Nephron progenitor cell (in vitro differentiated cells): ENCODE results near the gene SRRT.
A peak's percentile ranks its signal among the peaks of the same experiment; 100 is the strongest.

Experiments
- DNase-seq: peaks from one replicate; pipeline ENCODE4 v3.0.0; 2021
- H3K27ac Mint-ChIP-seq: 2 replicates; pipeline ENCODE4 v1.8.0; 2021; ENCODE audit warnings: mild to moderate bottlenecking, moderate library complexity, mixed read lengths
- H3K27me3 Mint-ChIP-seq: 2 replicates; pipeline ENCODE4 v1.8.0; 2021; ENCODE audit warnings: mild to moderate bottlenecking, low read depth, mixed read lengths; ENCODE audit not compliant: poor library complexity
- H3K36me3 Mint-ChIP-seq: 2 replicates; pipeline ENCODE4 v1.8.0; 2021; ENCODE audit warnings: low read depth, mixed read lengths
- H3K4me1 Mint-ChIP-seq: 2 replicates; pipeline ENCODE4 v1.8.0; 2021; ENCODE audit warnings: mixed read lengths
- H3K4me3 Mint-ChIP-seq: 2 replicates; pipeline ENCODE4 v1.8.0; 2021; ENCODE audit warnings: mild to moderate bottlenecking, moderate library complexity, mixed read lengths
- H3K9me3 Mint-ChIP-seq: 2 replicates; pipeline ENCODE4 v1.8.0; 2021; ENCODE audit warnings: mild to moderate bottlenecking, moderate library complexity, mixed read lengths
- TF ChIP-seq, protein P1 (sequence below): fragments of 200-600 bp; sonication (generic); IDR thresholded peaks from 2 replicates; pipeline ENCODE4 v1.5.0; 2021; ENCODE audit warnings: antibody characterized with exemption

SRRT gene

DNA sequence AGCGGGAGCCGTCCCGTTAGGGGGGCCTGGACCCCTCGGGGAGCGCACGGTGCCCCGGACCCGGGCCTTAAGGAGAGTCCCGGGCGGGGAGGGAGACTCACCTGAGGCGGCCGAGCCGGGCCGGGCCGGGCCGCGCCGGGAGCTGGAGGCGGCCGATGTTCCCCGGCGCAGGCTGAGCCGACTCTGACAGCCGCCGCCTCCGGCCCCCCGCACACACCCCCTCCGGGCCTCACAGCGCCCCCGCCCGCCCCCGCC, 20.7 kb downstream of the SRRT start, which contains the start of gene ACHE:
Gene ACHE (minus strand): TSS at position 188 of the 255 bp plus-strand sequence. CDS start 1,656 bp downstream, outside the sequence.
- Mint-ChIP-seq H3K4me3 (peak within 1 kb of the TSS; percentile 82), H3K27me3 (peaks cover 49% of the 10 kb centered on the region)

DNA sequence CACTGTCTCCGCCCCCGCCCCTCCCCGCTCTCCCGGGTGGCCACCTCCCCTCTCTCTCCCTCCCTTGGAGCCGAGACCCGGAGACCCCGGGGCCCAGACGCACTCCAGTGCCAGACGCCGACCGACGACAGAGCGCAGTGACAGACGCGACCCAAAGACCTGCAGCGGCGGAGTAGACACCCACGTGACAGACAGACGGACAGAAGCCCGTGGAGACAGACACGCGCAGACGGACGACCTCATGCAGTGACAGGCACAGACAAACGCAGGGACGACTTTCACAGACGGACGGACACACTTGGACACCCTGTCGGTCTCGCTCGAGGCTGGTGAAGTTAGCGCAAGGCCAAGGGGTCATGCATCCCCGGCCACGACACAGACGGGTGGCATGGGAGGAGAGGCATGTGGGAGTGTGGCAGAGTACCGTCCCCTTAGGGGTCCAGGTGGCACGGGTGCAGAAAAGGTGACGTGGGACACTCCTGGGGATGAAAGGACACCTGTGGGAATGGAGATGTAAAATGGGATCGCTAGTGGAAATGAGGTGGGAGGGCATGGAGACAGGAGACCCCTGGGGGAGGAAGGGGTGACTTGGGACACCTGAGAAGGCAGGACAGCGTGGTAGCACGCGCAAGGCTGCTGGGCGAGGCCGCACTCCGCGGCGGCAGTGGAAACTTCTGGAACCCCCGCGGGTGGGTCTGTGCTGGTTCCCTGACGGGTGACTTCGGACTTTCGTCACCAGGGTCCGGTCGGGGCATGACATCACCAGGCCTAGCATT, 21.2 kb downstream of the SRRT start:
- Mint-ChIP-seq H3K27me3 (peaks cover 51% of the 10 kb centered on the region), H3K9me3 (no peaks in the 10 kb centered on the region), H3K4me3 (peak overlapping the region; percentile 82), H3K36me3 (no peaks in the 10 kb centered on the region), H3K27ac (no peak overlapping the region), H3K4me1 (peaks cover 34% of the 10 kb centered on the region)
- TF ChIP-seq, protein P1, sequence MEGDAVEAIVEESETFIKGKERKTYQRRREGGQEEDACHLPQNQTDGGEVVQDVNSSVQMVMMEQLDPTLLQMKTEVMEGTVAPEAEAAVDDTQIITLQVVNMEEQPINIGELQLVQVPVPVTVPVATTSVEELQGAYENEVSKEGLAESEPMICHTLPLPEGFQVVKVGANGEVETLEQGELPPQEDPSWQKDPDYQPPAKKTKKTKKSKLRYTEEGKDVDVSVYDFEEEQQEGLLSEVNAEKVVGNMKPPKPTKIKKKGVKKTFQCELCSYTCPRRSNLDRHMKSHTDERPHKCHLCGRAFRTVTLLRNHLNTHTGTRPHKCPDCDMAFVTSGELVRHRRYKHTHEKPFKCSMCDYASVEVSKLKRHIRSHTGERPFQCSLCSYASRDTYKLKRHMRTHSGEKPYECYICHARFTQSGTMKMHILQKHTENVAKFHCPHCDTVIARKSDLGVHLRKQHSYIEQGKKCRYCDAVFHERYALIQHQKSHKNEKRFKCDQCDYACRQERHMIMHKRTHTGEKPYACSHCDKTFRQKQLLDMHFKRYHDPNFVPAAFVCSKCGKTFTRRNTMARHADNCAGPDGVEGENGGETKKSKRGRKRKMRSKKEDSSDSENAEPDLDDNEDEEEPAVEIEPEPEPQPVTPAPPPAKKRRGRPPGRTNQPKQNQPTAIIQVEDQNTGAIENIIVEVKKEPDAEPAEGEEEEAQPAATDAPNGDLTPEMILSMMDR, result no peak
- DNase-seq, result peak; percentile 57

More for the DNA sequence above, 20.7 kb downstream of the SRRT start, which contains the start of gene ACHE:
- TF ChIP-seq, protein P1, result no peak
- H3K9me3 Mint-ChIP-seq, result no peaks in the 10 kb centered on the region
- no peaks in the 10 kb centered on the region for H3K36me3 Mint-ChIP-seq
- H3K4me1 Mint-ChIP-seq, result peaks cover 36% of the 10 kb centered on the region
- H3K27ac Mint-ChIP-seq, result no peak within 1 kb of the TSS
- no peak for DNase-seq

DNA sequence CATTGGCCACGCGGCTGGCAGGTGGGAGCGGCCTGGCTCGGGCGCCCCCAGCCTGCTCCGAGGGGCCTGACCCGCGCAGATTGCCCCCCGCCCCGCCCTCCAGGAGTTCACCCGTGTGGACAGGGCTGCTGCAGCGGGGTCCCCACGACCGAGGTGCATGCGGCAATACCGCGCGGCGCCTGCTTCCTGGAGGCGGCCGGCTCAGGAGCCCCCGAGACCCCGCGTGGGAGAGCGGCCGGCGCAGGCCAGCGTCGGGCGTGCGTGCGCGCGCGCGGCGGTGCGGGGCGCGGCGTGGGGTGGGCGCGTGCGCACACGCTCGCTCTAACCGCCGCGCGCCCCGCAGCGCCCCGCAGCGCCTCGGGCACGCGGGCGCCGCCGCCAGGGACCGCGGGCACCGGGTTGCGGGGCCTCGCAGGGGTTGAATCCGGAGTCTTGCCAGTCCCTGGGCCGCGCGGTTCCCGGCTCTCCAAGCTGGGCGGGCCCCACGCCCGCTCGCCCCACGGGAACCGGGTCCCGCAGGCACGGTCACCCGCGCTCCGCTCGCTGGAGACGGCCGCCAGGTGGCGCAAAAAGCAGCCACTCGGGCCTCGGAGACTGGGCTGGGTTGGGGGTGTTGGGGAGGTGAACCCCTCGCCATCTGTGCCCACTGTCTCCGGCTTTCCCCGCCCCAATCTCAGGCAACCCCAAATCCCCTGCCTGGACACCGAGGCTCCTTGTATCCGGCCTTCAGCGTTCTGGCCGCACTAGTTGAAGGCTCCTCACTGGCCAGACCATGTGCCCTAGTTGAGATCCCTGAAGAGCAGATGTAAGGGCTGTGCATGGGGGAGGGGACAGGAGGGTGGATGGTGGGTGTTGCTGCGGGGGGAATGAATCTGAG, 22.1 kb downstream of the SRRT start:
- H3K9me3 Mint-ChIP-seq, result no peaks in the 10 kb centered on the region
- peaks cover 25% of the 10 kb centered on the region for H3K4me1 Mint-ChIP-seq
- DNase-seq, result peak; percentile 79
- no peaks in the 10 kb centered on the region for H3K36me3 Mint-ChIP-seq
- TF ChIP-seq, protein P1, result peak; percentile 62
- H3K27ac Mint-ChIP-seq, result no peak overlapping the region
- H3K27me3 Mint-ChIP-seq, result peaks cover 53% of the 10 kb centered on the region
- H3K4me3 Mint-ChIP-seq, result peak overlapping the region; percentile 71

DNA sequence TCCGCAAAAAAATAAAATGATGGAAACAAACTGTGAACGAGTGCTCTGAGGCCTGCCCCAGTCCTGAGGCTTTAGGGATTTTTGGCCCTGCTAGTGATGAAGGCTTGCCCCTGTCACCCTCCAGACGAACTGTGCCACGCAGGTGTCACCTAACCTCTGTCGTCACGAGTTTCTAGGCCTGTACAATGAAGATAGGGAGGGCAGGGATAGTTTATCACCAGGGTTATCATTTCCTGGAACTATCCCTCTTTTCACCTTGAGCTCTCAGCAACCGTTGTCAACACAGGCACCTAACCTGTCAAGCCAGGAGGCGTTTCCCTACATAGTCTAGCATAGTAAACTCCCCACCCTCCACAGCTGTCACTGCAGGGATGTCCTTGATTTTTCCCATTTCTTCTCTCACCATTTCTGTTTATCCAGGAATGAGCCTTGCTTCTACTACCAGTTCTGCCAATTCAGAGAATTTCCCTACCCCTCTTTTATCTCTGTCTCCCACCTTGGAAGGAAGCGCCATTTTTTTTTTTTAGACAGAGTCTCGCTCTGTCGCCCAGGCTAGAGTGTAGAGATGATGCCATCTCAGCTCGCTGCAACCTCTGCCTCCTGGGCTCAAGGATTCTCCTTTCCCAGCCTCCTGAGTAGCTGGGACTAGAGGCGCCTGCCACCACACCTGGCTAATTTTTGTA, 23.0 kb downstream of the SRRT start:
- no peak overlapping the region for H3K27ac Mint-ChIP-seq
- H3K4me1 Mint-ChIP-seq, result peaks cover 17% of the 10 kb centered on the region
- H3K36me3 Mint-ChIP-seq, result no peaks in the 10 kb centered on the region
- H3K9me3 Mint-ChIP-seq, result no peaks in the 10 kb centered on the region
- TF ChIP-seq, protein P1, result no peak
- peaks cover 57% of the 10 kb centered on the region for H3K27me3 Mint-ChIP-seq
- H3K4me3 Mint-ChIP-seq, result peak overlapping the region; percentile 37
- DNase-seq, result no peak

DNA sequence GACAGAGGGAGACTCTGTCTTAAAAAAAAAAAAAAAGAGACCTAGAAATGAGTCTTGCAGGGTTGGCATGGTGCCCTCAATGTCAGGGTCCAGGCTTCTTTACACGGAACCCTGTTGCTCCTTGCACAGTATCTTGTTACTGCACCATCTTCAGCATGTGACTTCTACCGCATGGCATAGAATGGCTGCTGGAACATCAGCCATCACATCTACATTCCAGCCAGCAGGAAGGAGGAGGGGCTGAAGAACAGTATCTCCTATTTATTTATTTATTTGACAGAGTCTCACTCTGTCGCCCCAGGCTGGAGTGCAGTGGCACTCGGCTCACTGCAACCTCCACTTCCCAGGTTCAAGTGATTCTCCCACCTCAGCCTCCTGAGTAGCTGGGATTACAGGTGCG, 24.5 kb downstream of the SRRT start:
- no peaks in the 10 kb centered on the region for H3K36me3 Mint-ChIP-seq
- H3K27me3 Mint-ChIP-seq, result peaks cover 52% of the 10 kb centered on the region
- no peak overlapping the region for H3K4me3 Mint-ChIP-seq
- no peak for DNase-seq
- no peaks in the 10 kb centered on the region for H3K9me3 Mint-ChIP-seq
- TF ChIP-seq, protein P1, result no peak
- peaks cover 8% of the 10 kb centered on the region for H3K4me1 Mint-ChIP-seq
- no peak overlapping the region for H3K27ac Mint-ChIP-seq
